ENCODE data around the gene HSP90B1.
A peak's percentile ranks its signal among the peaks of the same experiment; 100 is the strongest.

The HSP90B1 gene

GRCh38 chr12:103956509-103957027 lies 26.4 kb downstream of the HSP90B1 start:
- peak overlapping the region; percentile 91 for H3K4me3 ChIP-seq (ENCODE audit: low read depth, low read length)
- H3K27me3 ChIP-seq (ENCODE audit: insufficient read depth, low read length): no peaks in the 10 kb centered on the region
- H3K4me1 ChIP-seq (ENCODE audit: control insufficient read depth, insufficient read depth, low read length, unreplicated experiment): peaks cover 14% of the 10 kb centered on the region
- H3K27ac ChIP-seq (ENCODE audit: low read depth, low read length): peak overlapping the region; percentile 90
- H3K79me2 ChIP-seq (ENCODE audit: control insufficient read depth, insufficient read depth, low read length, unreplicated experiment): peaks cover 27% of the 10 kb centered on the region
- H3K36me3 ChIP-seq (ENCODE audit: insufficient read depth, low read length): peaks cover 11% of the 10 kb centered on the region; the same call in 1 of the 2 replicates
- H2AFZ ChIP-seq (ENCODE audit: low read length, unreplicated experiment): peak overlapping the region; percentile 89

- Histone ChIP-seq H2AFZ (ENCODE audit: low read length, unreplicated experiment) (no peak overlapping the region), H3K79me2 (ENCODE audit: control insufficient read depth, insufficient read depth, low read length, unreplicated experiment) (peaks cover 27% of the 10 kb centered on the region), H3K27ac (ENCODE audit: low read depth, low read length) (peak overlapping the region; percentile 90), H3K4me1 (ENCODE audit: control insufficient read depth, insufficient read depth, low read length, unreplicated experiment) (peaks cover 14% of the 10 kb centered on the region), H3K36me3 (ENCODE audit: insufficient read depth, low read length) (0 out of 2 replicates have a peak, but pooled peaks cover 8% of the 10 kb centered on the region), H3K27me3 (ENCODE audit: insufficient read depth, low read length) (no peaks in the 10 kb centered on the region), H3K4me3 (ENCODE audit: low read depth, low read length) (peak overlapping the region; percentile 91)
Observed at GRCh38 chr12:103957865-103958388, 27.7 kb downstream of the HSP90B1 start.

GRCh38 chr12:103958621-103959020 lies 28.4 kb downstream of the HSP90B1 start:
- Histone ChIP-seq H2AFZ (ENCODE audit: low read length, unreplicated experiment) (peak overlapping the region; percentile 18), H3K4me3 (ENCODE audit: low read depth, low read length) (no peak overlapping the region), H3K27ac (ENCODE audit: low read depth, low read length) (peak overlapping the region; percentile 53), H3K36me3 (ENCODE audit: insufficient read depth, low read length) (0 out of 2 replicates have a peak, but pooled peaks cover 8% of the 10 kb centered on the region), H3K4me1 (ENCODE audit: control insufficient read depth, insufficient read depth, low read length, unreplicated experiment) (peaks cover 14% of the 10 kb centered on the region), H3K27me3 (ENCODE audit: insufficient read depth, low read length) (no peaks in the 10 kb centered on the region), H3K79me2 (ENCODE audit: control insufficient read depth, insufficient read depth, low read length, unreplicated experiment) (peaks cover 32% of the 10 kb centered on the region)

- no peak overlapping the region for H3K4me3 ChIP-seq (ENCODE audit: low read depth, low read length)
- H2AFZ ChIP-seq (ENCODE audit: low read length, unreplicated experiment): no peak overlapping the region
- no peaks in the 10 kb centered on the region for H3K36me3 ChIP-seq (ENCODE audit: insufficient read depth, low read length)
- H3K27ac ChIP-seq (ENCODE audit: low read depth, low read length): no peak overlapping the region
- peaks cover 19% of the 10 kb centered on the region for H3K4me1 ChIP-seq (ENCODE audit: control insufficient read depth, insufficient read depth, low read length, unreplicated experiment)
- peaks cover 34% of the 10 kb centered on the region for H3K79me2 ChIP-seq (ENCODE audit: control insufficient read depth, insufficient read depth, low read length, unreplicated experiment)
- H3K27me3 ChIP-seq (ENCODE audit: insufficient read depth, low read length): no peaks in the 10 kb centered on the region
Observed at GRCh38 chr12:103960616-103961227, 30.5 kb downstream of the HSP90B1 start.

- H3K27me3 ChIP-seq (ENCODE audit: insufficient read depth, low read length): no peaks in the 10 kb centered on the region
- peaks cover 22% of the 10 kb centered on the region for H3K4me1 ChIP-seq (ENCODE audit: control insufficient read depth, insufficient read depth, low read length, unreplicated experiment)
- no peaks in the 10 kb centered on the region for H3K36me3 ChIP-seq (ENCODE audit: insufficient read depth, low read length)
- no peak overlapping the region for H3K4me3 ChIP-seq (ENCODE audit: low read depth, low read length)
- H2AFZ ChIP-seq (ENCODE audit: low read length, unreplicated experiment): no peak overlapping the region
- no peak overlapping the region for H3K27ac ChIP-seq (ENCODE audit: low read depth, low read length)
- H3K79me2 ChIP-seq (ENCODE audit: control insufficient read depth, insufficient read depth, low read length, unreplicated experiment): peaks cover 39% of the 10 kb centered on the region
Observed at GRCh38 chr12:103962493-103962892, 32.3 kb downstream of the HSP90B1 start.

GRCh38 chr12:103964805-103965204 lies 34.6 kb downstream of the HSP90B1 start:
- peaks cover 24% of the 10 kb centered on the region for H3K4me1 ChIP-seq (ENCODE audit: control insufficient read depth, insufficient read depth, low read length, unreplicated experiment)
- no peaks in the 10 kb centered on the region for H3K27me3 ChIP-seq (ENCODE audit: insufficient read depth, low read length)
- peak overlapping the region; percentile 69; the same call in 1 of the 2 replicates for H3K27ac ChIP-seq (ENCODE audit: low read depth, low read length)
- peak overlapping the region; percentile 94 for H3K4me3 ChIP-seq (ENCODE audit: low read depth, low read length)
- peak overlapping the region; percentile 69 for H2AFZ ChIP-seq (ENCODE audit: low read length, unreplicated experiment)
- H3K36me3 ChIP-seq (ENCODE audit: insufficient read depth, low read length): no peaks in the 10 kb centered on the region
- H3K79me2 ChIP-seq (ENCODE audit: control insufficient read depth, insufficient read depth, low read length, unreplicated experiment): peaks cover 62% of the 10 kb centered on the region

- Histone ChIP-seq H3K4me1 (ENCODE audit: control insufficient read depth, insufficient read depth, low read length, unreplicated experiment) (peaks cover 24% of the 10 kb centered on the region), H3K27me3 (ENCODE audit: insufficient read depth, low read length) (no peaks in the 10 kb centered on the region), H3K27ac (ENCODE audit: low read depth, low read length) (peak overlapping the region; percentile 69), H3K36me3 (ENCODE audit: insufficient read depth, low read length) (no peaks in the 10 kb centered on the region), H3K4me3 (ENCODE audit: low read depth, low read length) (peak overlapping the region; percentile 94), H2AFZ (ENCODE audit: low read length, unreplicated experiment) (peak overlapping the region; percentile 69), H3K79me2 (ENCODE audit: control insufficient read depth, insufficient read depth, low read length, unreplicated experiment) (peaks cover 66% of the 10 kb centered on the region)
Observed at GRCh38 chr12:103965255-103965589, 35.0 kb downstream of the HSP90B1 start.

GRCh38 chr12:103965590-103966504 lies 35.6 kb downstream of the HSP90B1 start, which contains the start of gene TDG:
TDG (plus strand) TSS chr12:103965872; CDS start chr12:103966038, 166 bp downstream.
- Histone ChIP-seq H3K27me3 (ENCODE audit: insufficient read depth, low read length) (no peaks in the 10 kb centered on the region), H3K79me2 (ENCODE audit: control insufficient read depth, insufficient read depth, low read length, unreplicated experiment) (peaks cover 72% of the 10 kb centered on the region)

GRCh38 chr12:103966736-103967135 lies 36.5 kb downstream of the HSP90B1 start:
- no peaks in the 10 kb centered on the region for H3K27me3 ChIP-seq (ENCODE audit: insufficient read depth, low read length)
- H3K4me3 ChIP-seq (ENCODE audit: low read depth, low read length): peak overlapping the region; percentile 94
- H3K4me1 ChIP-seq (ENCODE audit: control insufficient read depth, insufficient read depth, low read length, unreplicated experiment): peaks cover 24% of the 10 kb centered on the region
- peaks cover 79% of the 10 kb centered on the region for H3K79me2 ChIP-seq (ENCODE audit: control insufficient read depth, insufficient read depth, low read length, unreplicated experiment)
- no peak overlapping the region for H2AFZ ChIP-seq (ENCODE audit: low read length, unreplicated experiment)
- H3K36me3 ChIP-seq (ENCODE audit: insufficient read depth, low read length): no peaks in the 10 kb centered on the region
- H3K27ac ChIP-seq (ENCODE audit: low read depth, low read length): peak overlapping the region; percentile 69

More at GRCh38 chr12:103965590-103966504, 35.6 kb downstream of the HSP90B1 start, which contains the start of gene TDG:
- peak within 1 kb of the TSS; percentile 69 for H3K27ac ChIP-seq (ENCODE audit: low read depth, low read length)
- no peaks in the 10 kb centered on the region for H3K36me3 ChIP-seq (ENCODE audit: insufficient read depth, low read length)
- peak within 1 kb of the TSS; percentile 94 for H3K4me3 ChIP-seq (ENCODE audit: low read depth, low read length)
- H3K4me1 ChIP-seq (ENCODE audit: control insufficient read depth, insufficient read depth, low read length, unreplicated experiment): peaks cover 24% of the 10 kb centered on the region
- peak within 1 kb of the TSS; percentile 69 for H2AFZ ChIP-seq (ENCODE audit: low read length, unreplicated experiment)

GRCh38 chr12:103969391-103969790 lies 39.2 kb downstream of the HSP90B1 start:
- no peaks in the 10 kb centered on the region for H3K36me3 ChIP-seq (ENCODE audit: insufficient read depth, low read length)
- peaks cover 21% of the 10 kb centered on the region for H3K4me1 ChIP-seq (ENCODE audit: control insufficient read depth, insufficient read depth, low read length, unreplicated experiment)
- H3K27ac ChIP-seq (ENCODE audit: low read depth, low read length): peak overlapping the region; percentile 23
- H2AFZ ChIP-seq (ENCODE audit: low read length, unreplicated experiment): no peak overlapping the region
- no peak overlapping the region for H3K4me3 ChIP-seq (ENCODE audit: low read depth, low read length)
- peaks cover 91% of the 10 kb centered on the region for H3K79me2 ChIP-seq (ENCODE audit: control insufficient read depth, insufficient read depth, low read length, unreplicated experiment)
- no peaks in the 10 kb centered on the region for H3K27me3 ChIP-seq (ENCODE audit: insufficient read depth, low read length)
